Endodermal cell (in vitro differentiated cells): Measurements from ENCODE around the gene BRI3. TPM values are rescaled to one million over a fixed set of nuclear protein-coding genes. Genes with fewer than 3 reads are reported as not detected.

Experiments used
- DNase-seq: peaks from one replicate; pipeline ENCODE4 v3.0.0-alpha.2; 2017
- H3K27ac ChIP-seq: 2 replicates; pipeline ENCODE4 v1.5.1; 2013; ENCODE audit warnings: mild to moderate bottlenecking, low read depth, low read length, moderate library complexity
- H3K27me3 ChIP-seq: 2 replicates; pipeline ENCODE4 v1.6.1; 2013; ENCODE audit warnings: mild to moderate bottlenecking, low read length, moderate library complexity; ENCODE audit not compliant: insufficient read depth, control insufficient read depth, poor library complexity, severe bottlenecking
- H3K36me3 ChIP-seq: 2 replicates; pipeline ENCODE4 v1.7.0; 2013; ENCODE audit warnings: mild to moderate bottlenecking, low read length, moderate library complexity; ENCODE audit not compliant: control insufficient read depth, insufficient read depth
- H3K4me1 ChIP-seq: one replicate; pipeline ENCODE4 v1.7.0; 2013; ENCODE audit warnings: low read length; ENCODE audit not compliant: control insufficient read depth, insufficient read depth
- H3K4me3 ChIP-seq: 2 replicates; pipeline ENCODE4 v1.5.1; 2013; ENCODE audit warnings: mild to moderate bottlenecking, low read length, moderate library complexity
- H3K9ac ChIP-seq: 2 replicates; pipeline ENCODE4 v1.6.1; 2013; ENCODE audit warnings: mild to moderate bottlenecking, low read length, moderate library complexity; ENCODE audit not compliant: poor library complexity, severe bottlenecking; ENCODE audit errors: extremely low read depth
- H3K9me3 ChIP-seq: 2 replicates; pipeline ENCODE4 v1.6.1; 2013; ENCODE audit warnings: mild to moderate bottlenecking, low read length, moderate library complexity; ENCODE audit not compliant: control insufficient read depth
- H3K27ac Mint-ChIP-seq: 2 replicates; pipeline ENCODE4 v1.8.0; 2020; ENCODE audit warnings: mixed read lengths
- H3K27me3 Mint-ChIP-seq: 2 replicates; pipeline ENCODE4 v1.8.0; 2021; ENCODE audit warnings: mild to moderate bottlenecking, mixed read lengths; ENCODE audit not compliant: insufficient read depth
- H3K36me3 Mint-ChIP-seq: 2 replicates; pipeline ENCODE4 v1.8.0; 2020; ENCODE audit warnings: low read depth, mixed read lengths
- H3K4me1 Mint-ChIP-seq: 2 replicates; pipeline ENCODE4 v1.8.0; 2020; ENCODE audit warnings: mixed read lengths
- H3K4me3 Mint-ChIP-seq: 2 replicates; pipeline ENCODE4 v1.8.0; 2020; ENCODE audit warnings: mild to moderate bottlenecking, moderate library complexity, mixed read lengths
- H3K9me3 Mint-ChIP-seq: 2 replicates; pipeline ENCODE4 v1.8.0; 2020; ENCODE audit warnings: mild to moderate bottlenecking, mixed read lengths
- CTCF ChIP-seq: fragments of 200-600 bp; sonication (generic); conservative IDR thresholded peaks from 2 replicates; pipeline ENCODE4 v1.5.0; 2021; ENCODE audit warnings: antibody characterized with exemption, mild to moderate bottlenecking
- WGBS, 2 experiments: methylation state at CpG; one replicate each; pipeline versions ENCODE4 v1.1.5 to v1.1.7; 2013; ENCODE audit warnings: missing lambda C conversion rate in 2 of 2, mixed read lengths in 1 of 2; ENCODE audit not compliant: insufficient coverage in 1 of 2, insufficient read length in 1 of 2; 5-methylcytosine and 5-hydroxymethylcytosine counted together
- total RNA-seq, 2 donors: library from RNA; stranded (reverse); fragmentation: NEBNext Ultra II Directional in 1 of 2; extraction: Animal tissue kit (Norgen Biotek cat#: 25700) in 1 of 2; gene quantifications; 2 replicates in 1 of 2; 3 replicates in 1 of 2; pipeline ENCODE4 v1.2.1, GENCODE V29; 2021

Gene BRI3
- total RNA-seq, 2 donors from 2014 or later: 130 to 152 TPM

DNA sequence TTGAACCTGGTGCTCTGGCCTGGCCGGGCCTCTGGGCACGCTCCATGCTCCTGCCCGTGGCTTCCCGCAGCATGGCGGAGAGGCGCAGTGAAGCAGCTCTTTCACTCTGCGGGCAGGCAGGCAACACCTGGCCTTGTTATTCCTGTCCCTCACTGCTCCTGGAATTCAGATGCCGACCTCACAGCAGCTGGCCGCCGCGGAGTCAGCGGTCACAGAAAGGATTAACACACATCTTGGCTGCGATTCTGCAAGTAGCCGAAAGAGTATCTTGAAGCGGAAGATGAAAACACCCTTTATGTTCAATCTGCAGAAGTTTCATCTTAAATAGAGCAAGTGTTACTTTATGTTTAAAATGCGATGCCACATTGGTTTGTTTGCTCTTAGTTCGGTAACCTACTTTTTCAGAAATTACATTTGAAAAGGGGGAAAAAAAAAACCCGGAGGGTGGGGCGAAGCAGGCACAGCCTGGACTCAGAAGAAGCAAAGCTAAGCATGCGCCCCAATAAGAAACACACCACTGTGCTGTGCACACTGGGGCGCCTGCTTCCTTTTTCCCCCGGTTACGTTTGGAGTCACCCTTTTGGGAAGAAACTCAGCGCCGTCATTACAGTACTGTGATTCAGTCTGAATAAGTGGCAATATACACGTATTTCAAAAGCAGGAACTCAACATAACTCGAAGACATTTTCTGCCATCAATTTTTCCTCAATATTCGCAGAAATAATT is 42.3 kb downstream of the BRI3 start:
- TF ChIP-seq CTCF: no peak
- H3K4me1 Mint-ChIP-seq: peaks cover 22% of the 10 kb centered on the region
- H3K4me1 ChIP-seq: peaks cover 12% of the 10 kb centered on the region
- peak; percentile 88 for DNase-seq
- WGBS, 2 experiments: 73 to 75% methylated on average over 27 to 28 of the region's 28 CpGs
- no peaks in the 10 kb centered on the region for H3K27me3 Mint-ChIP-seq
- no peaks in the 10 kb centered on the region for H3K9me3 Mint-ChIP-seq
- H3K36me3 ChIP-seq: no peaks in the 10 kb centered on the region
- H3K27me3 ChIP-seq: no peaks in the 10 kb centered on the region
- H3K4me3 Mint-ChIP-seq: no peak overlapping the region
- no peaks in the 10 kb centered on the region for H3K9me3 ChIP-seq
- H3K27ac Mint-ChIP-seq: peak overlapping the region; percentile 71
- no peak overlapping the region for H3K9ac ChIP-seq
- H3K4me3 ChIP-seq: no peak overlapping the region
- peaks cover 8% of the 10 kb centered on the region for H3K36me3 Mint-ChIP-seq
- no peak overlapping the region for H3K27ac ChIP-seq

DNA sequence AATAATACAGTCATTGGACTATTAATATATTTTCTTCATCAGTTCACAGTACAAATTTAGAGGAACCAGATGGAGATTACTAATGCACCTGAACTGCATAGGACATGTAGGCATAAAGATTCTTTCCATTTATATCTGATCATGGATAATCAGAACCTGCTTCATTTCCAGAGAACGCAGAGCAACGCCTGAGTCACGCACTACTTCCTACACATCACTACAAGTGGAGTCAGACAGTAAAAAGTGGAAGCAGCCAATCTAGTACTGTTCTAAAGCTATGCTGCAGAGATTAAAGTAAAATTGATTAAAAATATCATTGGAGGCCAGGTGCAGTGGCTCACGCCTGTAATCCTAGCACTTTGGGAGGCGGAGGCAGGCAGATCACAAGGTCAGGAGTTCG is 43.3 kb downstream of the BRI3 start:
- no peaks in the 10 kb centered on the region for H3K9me3 ChIP-seq
- no peak overlapping the region for H3K4me3 Mint-ChIP-seq
- H3K4me1 Mint-ChIP-seq: peaks cover 33% of the 10 kb centered on the region
- TF ChIP-seq CTCF: no peak
- no peak overlapping the region for H3K27ac ChIP-seq
- no peaks in the 10 kb centered on the region for H3K36me3 ChIP-seq
- peaks cover under 1% of the 10 kb centered on the region for H3K9me3 Mint-ChIP-seq
- H3K27me3 ChIP-seq: no peaks in the 10 kb centered on the region
- no peak for DNase-seq
- H3K9ac ChIP-seq: no peak overlapping the region
- no peak overlapping the region for H3K4me3 ChIP-seq
- H3K27ac Mint-ChIP-seq: no peak overlapping the region
- no peaks in the 10 kb centered on the region for H3K27me3 Mint-ChIP-seq
- 94 to 95% methylated on average over 4 to 6 of the region's 6 CpGs for WGBS, 2 experiments
- H3K36me3 Mint-ChIP-seq: peaks cover 3% of the 10 kb centered on the region
- H3K4me1 ChIP-seq: peaks cover 15% of the 10 kb centered on the region

DNA sequence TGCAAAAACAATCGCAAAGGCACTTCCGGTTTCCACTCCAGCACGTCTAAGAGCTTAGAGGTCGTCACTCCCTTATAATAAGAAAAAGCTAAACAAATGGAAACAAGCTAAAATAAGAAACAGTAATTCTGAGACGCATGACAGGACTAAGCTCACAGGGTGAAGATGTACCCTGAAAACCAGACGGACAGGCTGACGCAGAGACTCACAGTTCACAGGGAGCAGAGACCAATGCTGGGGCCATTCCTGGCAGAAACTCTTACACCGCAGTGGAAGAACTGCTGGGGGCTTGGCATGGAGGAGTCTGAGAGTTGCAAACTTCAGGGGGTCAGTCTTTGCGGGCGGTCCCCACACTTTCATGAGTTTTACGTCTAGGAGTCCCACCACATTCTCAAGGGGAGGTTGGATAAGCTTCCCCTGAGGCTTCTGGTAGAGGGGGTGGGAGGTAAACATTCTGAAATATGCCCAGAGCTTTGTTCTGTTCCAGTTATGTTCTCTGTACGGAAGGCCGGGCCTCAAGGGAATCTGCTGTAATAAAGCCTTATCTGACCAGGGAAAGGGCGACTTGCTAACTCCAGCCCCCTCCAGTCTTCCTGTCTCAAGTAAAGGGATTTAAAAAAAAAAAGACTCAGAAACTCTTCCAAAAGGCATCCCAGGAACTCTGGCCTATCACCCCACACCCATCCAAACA is 47.8 kb downstream of the BRI3 start:
- Histone ChIP-seq H3K4me1 (peaks cover 6% of the 10 kb centered on the region), H3K27me3 (no peaks in the 10 kb centered on the region), H3K27ac (no peak overlapping the region), H3K9me3 (peaks cover 7% of the 10 kb centered on the region), H3K9ac (no peak overlapping the region), H3K36me3 (no peaks in the 10 kb centered on the region), H3K4me3 (no peak overlapping the region)
- Mint-ChIP-seq H3K36me3 (peaks cover 22% of the 10 kb centered on the region), H3K9me3 (peaks cover 20% of the 10 kb centered on the region), H3K4me1 (peaks cover 15% of the 10 kb centered on the region), H3K4me3 (no peak overlapping the region), H3K27me3 (no peaks in the 10 kb centered on the region), H3K27ac (peak overlapping the region; percentile 82)
- no peak for TF ChIP-seq CTCF
- WGBS, 2 experiments: 93 to 96% methylated on average over 12 to 14 of the region's 14 CpGs
- DNase-seq: no peak
